Liver (tissue), 9 donors: Measurements from ENCODE around the gene PFKFB4. TPM values are rescaled to one million over a fixed set of nuclear protein-coding genes. Genes with fewer than 3 reads are reported as not detected.

ENCODE experiments used
- DNase-seq: peaks from one replicate; pipeline ENCODE4 v3.0.0-alpha.2; 2017; ENCODE audit warnings: low spot score
- H3K27ac ChIP-seq, 2 donors: one replicate each; pipeline ENCODE4 v1.7.0; 2013; ENCODE audit warnings: inconsistent platforms in 2 of 2, low read length in 2 of 2, control low read depth in 1 of 2, low read depth in 1 of 2, mild to moderate bottlenecking in 1 of 2
- H3K27me3 ChIP-seq, 4 donors: one replicate each; pipeline versions ENCODE4 v1.6.1 to v1.7.0; 2013; ENCODE audit warnings: low read length in 3 of 4, inconsistent platforms in 1 of 4, mild to moderate bottlenecking in 1 of 4, moderate library complexity in 1 of 4; ENCODE audit not compliant: control insufficient read depth in 4 of 4, insufficient read depth in 4 of 4
- H3K36me3 ChIP-seq, 4 donors: one replicate each; pipeline versions ENCODE4 v1.6.1 to v1.7.0; 2013; ENCODE audit warnings: low read length in 3 of 4, mild to moderate bottlenecking in 3 of 4, low read depth in 1 of 4, moderate library complexity in 1 of 4; ENCODE audit not compliant: control insufficient read depth in 4 of 4, insufficient read depth in 3 of 4
- H3K4me1 ChIP-seq, 4 donors: one replicate each; pipeline versions ENCODE4 v1.6.1 to v1.7.0; 2013; ENCODE audit warnings: low read length in 3 of 4, mild to moderate bottlenecking in 3 of 4, moderate library complexity in 1 of 4; ENCODE audit not compliant: control insufficient read depth in 4 of 4, insufficient read depth in 4 of 4
- H3K4me3 ChIP-seq, 3 donors: one replicate each; pipeline versions ENCODE4 v1.6.1 to v1.7.0; 2013; ENCODE audit warnings: low read length in 3 of 3, control low read depth in 1 of 3, low read depth in 1 of 3, mild to moderate bottlenecking in 1 of 3
- H3K9ac ChIP-seq, 2 donors: one replicate each; pipeline ENCODE4 v1.7.0; 2013; ENCODE audit warnings: low read length in 2 of 2, mild to moderate bottlenecking in 2 of 2, moderate library complexity in 2 of 2, control low read depth in 1 of 2, low read depth in 1 of 2
- H3K9me3 ChIP-seq, 4 donors: one replicate each; pipeline versions ENCODE4 v1.6.1 to v1.7.0; 2013; ENCODE audit warnings: low read length in 3 of 4; ENCODE audit not compliant: control insufficient read depth in 4 of 4
- CTCF ChIP-seq: fragments of 150-350 bp; IDR thresholded peaks from 2 replicates; pipeline ENCODE4 v1.5.1; 2017; ENCODE audit warnings: improper control_type of control experiment, low read depth, low read length; ENCODE audit not compliant: missing input control
- EGR1 ChIP-seq, 2 donors: IDR thresholded peaks; 2 replicates each; pipeline ENCODE4 v1.6.1; 2016 to 2018; ENCODE audit warnings: antibody characterized with exemption in 2 of 2, low read depth in 2 of 2
- FOXA1 ChIP-seq: IDR thresholded peaks from 2 replicates; pipeline ENCODE4 v1.6.1; 2016; ENCODE audit warnings: antibody characterized with exemption
- FOXA2 ChIP-seq: IDR thresholded peaks from 2 replicates; pipeline ENCODE4 v1.6.1; 2016; ENCODE audit warnings: antibody characterized with exemption
- GABPA ChIP-seq, 2 donors: IDR thresholded peaks in 1 of 2; conservative IDR thresholded peaks in 1 of 2; 2 replicates each; pipeline ENCODE4 v1.6.1; 2016; ENCODE audit warnings: antibody characterized with exemption in 2 of 2, mild to moderate bottlenecking in 1 of 2, moderate library complexity in 1 of 2
- HNF4A ChIP-seq, 2 donors: conservative IDR thresholded peaks; 2 replicates each; pipeline ENCODE4 v1.6.1; 2016; ENCODE audit warnings: antibody characterized with exemption in 2 of 2, mild to moderate bottlenecking in 2 of 2
- HNF4G ChIP-seq: IDR thresholded peaks from 2 replicates; pipeline ENCODE4 v1.6.1; 2016; ENCODE audit warnings: antibody characterized with exemption
- JUND ChIP-seq, 2 donors: IDR thresholded peaks; 2 replicates each; pipeline ENCODE4 v1.6.1; 2016; ENCODE audit warnings: antibody characterized with exemption in 2 of 2
- MAX ChIP-seq: IDR thresholded peaks from 2 replicates; pipeline ENCODE4 v1.6.1; 2016; ENCODE audit warnings: antibody characterized with exemption
- NR2F2 ChIP-seq: IDR thresholded peaks from 2 replicates; pipeline ENCODE4 v1.6.1; 2016; ENCODE audit warnings: antibody characterized with exemption
- RAD21 ChIP-seq, 2 donors: IDR thresholded peaks; 2 replicates each; pipeline ENCODE4 v1.6.1; 2016; ENCODE audit warnings: antibody characterized with exemption in 2 of 2, mild to moderate bottlenecking in 2 of 2
- REST ChIP-seq: IDR thresholded peaks from 2 replicates; pipeline ENCODE4 v1.6.1; 2016; ENCODE audit warnings: antibody characterized with exemption, mild to moderate bottlenecking
- RXRA ChIP-seq, 2 donors: IDR thresholded peaks; 2 replicates each; pipeline ENCODE4 v1.6.1; 2017 to 2018; ENCODE audit warnings: antibody characterized with exemption in 2 of 2, mild to moderate bottlenecking in 1 of 2
- TAF1 ChIP-seq: conservative IDR thresholded peaks from 2 replicates; pipeline ENCODE4 v1.6.1; 2016; ENCODE audit warnings: antibody characterized with exemption, mild to moderate bottlenecking
- YY1 ChIP-seq: IDR thresholded peaks from 2 replicates; pipeline ENCODE4 v1.6.1; 2016; ENCODE audit warnings: antibody characterized with exemption, mild to moderate bottlenecking
- WGBS: extraction: QIAGEN DNeasy Blood & Tissue Kit; methylation state at CpG from one replicate; pipeline ENCODE4 v1.1.7; 2013; 5-methylcytosine and 5-hydroxymethylcytosine counted together
- polyA plus RNA-seq, 2 donors: library from polyadenylated mRNA; stranded (reverse) in 1 of 2; unstranded in 1 of 2; fragments of 200-250 nt in 1 of 2; fragments of >200 nt in 1 of 2; fragmentation: Nextera tagmentation in 1 of 2; extraction: Ambion mirVana in 1 of 2; gene quantifications; one replicate each; pipeline versions ENCODE4 v1.2.1 to v1.2.3, GENCODE V29; 2013 to 2015
- total RNA-seq, 2 donors: library from RNA; depleted of rRNA; stranded (reverse); fragments of >200 nt; gene quantifications; one replicate each; pipeline ENCODE4 v1.2.3, GENCODE V29; 2014
- TF ChIP-seq, protein P1 (sequence below): IDR thresholded peaks from 2 replicates; pipeline ENCODE4 v1.6.1; 2016; ENCODE audit warnings: antibody characterized with exemption
- donor health status: healthy.
- donor health status: healthy.
- donor health status: healthy.
- donor health status: healthy.
- donor health status: healthy.

Gene PFKFB4
- total and polyA plus RNA-seq, 4 donors = 0.46 to 5.3 (median 1.7) TPM

DNA sequence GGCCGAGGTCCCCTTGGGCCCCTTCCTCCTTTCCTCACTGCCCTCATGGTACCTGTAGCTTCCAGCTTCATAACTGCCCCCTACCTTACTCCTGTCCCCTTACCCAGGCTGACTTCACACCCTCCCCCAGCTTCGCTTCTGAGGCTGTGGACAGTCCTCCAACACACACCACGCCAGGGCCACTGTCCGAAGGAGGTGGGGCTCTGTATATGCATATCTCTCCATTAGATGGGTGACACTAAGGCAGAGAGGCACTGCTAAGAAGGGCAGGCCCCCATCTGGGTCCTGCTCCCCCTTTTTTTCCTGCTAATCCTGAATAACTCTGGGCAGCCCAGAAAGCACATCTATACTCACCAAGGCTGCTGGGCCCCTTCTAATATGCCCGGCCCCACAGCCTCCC lies 39.6 kb upstream of the PFKFB4 start (continued):
- no peak for TF ChIP-seq CTCF

GRCh38 chr3:48595526-48596121 lies 39.0 kb upstream of the PFKFB4 start:
- no peaks in the 10 kb centered on the region for H3K27me3 ChIP-seq
- H3K27ac ChIP-seq = no peak overlapping the region
- H3K9ac ChIP-seq = no peak overlapping the region
- WGBS = 46% methylated on average over 10 of the region's 10 CpGs
- H3K9me3 ChIP-seq = no peaks in the 10 kb centered on the region
- no peak for DNase-seq
- no peak overlapping the region for H3K4me3 ChIP-seq
- peaks cover 0 to 4% (median 0%) of the 10 kb centered on the region in 4 donors for H3K4me1 ChIP-seq
- H3K36me3 ChIP-seq = peaks cover 8 to 32% (median 23%) of the 10 kb centered on the region in 4 donors
- TF ChIP-seq YY1 (no peak), REST (no peak), RXRA (IDR thresholded peaks at IDR 0.05) (no peak), FOXA1 (no peak), EGR1 (IDR thresholded peaks at IDR 0.05; ENCODE audit: low read depth in 2 of 2) (no peak), GABPA (IDR thresholded peaks at IDR 0.05 in 1 of 2, conservative IDR thresholded peaks at IDR 0.05 in 1 of 2) (no peak), HNF4A (conservative IDR thresholded peaks at IDR 0.05) (no peak), TAF1 (no peak), NR2F2 (no peak), FOXA2 (no peak), JUND (IDR thresholded peaks at IDR 0.05) (no peak), MAX (no peak), HNF4G (no peak), RAD21 (IDR thresholded peaks at IDR 0.05) (no peak), CTCF (no peak)
- TF ChIP-seq, protein P1, sequence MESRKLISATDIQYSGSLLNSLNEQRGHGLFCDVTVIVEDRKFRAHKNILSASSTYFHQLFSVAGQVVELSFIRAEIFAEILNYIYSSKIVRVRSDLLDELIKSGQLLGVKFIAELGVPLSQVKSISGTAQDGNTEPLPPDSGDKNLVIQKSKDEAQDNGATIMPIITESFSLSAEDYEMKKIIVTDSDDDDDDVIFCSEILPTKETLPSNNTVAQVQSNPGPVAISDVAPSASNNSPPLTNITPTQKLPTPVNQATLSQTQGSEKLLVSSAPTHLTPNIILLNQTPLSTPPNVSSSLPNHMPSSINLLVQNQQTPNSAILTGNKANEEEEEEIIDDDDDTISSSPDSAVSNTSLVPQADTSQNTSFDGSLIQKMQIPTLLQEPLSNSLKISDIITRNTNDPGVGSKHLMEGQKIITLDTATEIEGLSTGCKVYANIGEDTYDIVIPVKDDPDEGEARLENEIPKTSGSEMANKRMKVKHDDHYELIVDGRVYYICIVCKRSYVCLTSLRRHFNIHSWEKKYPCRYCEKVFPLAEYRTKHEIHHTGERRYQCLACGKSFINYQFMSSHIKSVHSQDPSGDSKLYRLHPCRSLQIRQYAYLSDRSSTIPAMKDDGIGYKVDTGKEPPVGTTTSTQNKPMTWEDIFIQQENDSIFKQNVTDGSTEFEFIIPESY = no peak
